ENCODE measurements around the gene TSPAN14.
A peak's percentile ranks its signal among the peaks of the same experiment; 100 is the strongest.

TSPAN14 gene

DNA sequence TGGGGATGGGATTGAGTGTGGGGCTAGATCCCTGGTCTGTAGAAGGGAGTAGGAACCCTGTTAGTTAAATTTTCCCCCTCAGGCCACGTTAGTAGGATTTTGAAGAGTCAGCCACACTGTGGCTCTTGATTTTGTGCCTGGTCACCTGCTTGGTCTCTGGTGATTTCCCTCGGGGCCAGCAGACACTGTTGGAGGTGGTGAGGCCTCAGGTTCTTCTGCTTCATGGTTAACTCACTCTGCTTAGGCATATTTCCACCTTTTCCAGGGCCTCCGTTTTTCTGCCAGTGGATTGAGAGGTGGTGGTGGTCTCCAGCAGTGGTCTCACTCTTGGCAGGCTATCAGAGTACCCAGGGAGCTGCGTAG lies 4.1 kb downstream of the TSPAN14 start:
- no peak for TF ChIP-seq CTCF (IDR thresholded peaks at IDR 0.05; ENCODE audit: borderline replicate concordance, control extremely low read depth, extremely low read depth, insufficient read depth, missing control alignments)
- no peak for DNase-seq (ENCODE audit: low spot score)
- in situ Hi-C loops (cut with MboI; ENCODE audit: low sequenced_read_pairs, unreplicated experiment), result loop anchor here (10.0 kb wide), 1 partner anchor 137 kb away; no protein-coding TSS in a partner anchor

- TF ChIP-seq CTCF (IDR thresholded peaks at IDR 0.05; ENCODE audit: borderline replicate concordance, control extremely low read depth, extremely low read depth, insufficient read depth, missing control alignments), result no peak
- DNase-seq (ENCODE audit: low spot score), result no peak
- in situ Hi-C loops (cut with MboI; ENCODE audit: low sequenced_read_pairs, unreplicated experiment), result loop anchor here (10.0 kb wide), 1 partner anchor 136 kb away; no protein-coding TSS in a partner anchor
These were observed 4.5 kb downstream of the TSPAN14 start for GRCh38 chr10:80458638-80459037.

- in situ Hi-C loops (cut with MboI; ENCODE audit: low sequenced_read_pairs, unreplicated experiment), result loop anchor here (10.0 kb wide), 1 partner anchor 136 kb away; no protein-coding TSS in a partner anchor
- peak; percentile 64 for DNase-seq (ENCODE audit: low spot score)
- peak; percentile 21 for TF ChIP-seq CTCF (IDR thresholded peaks at IDR 0.05; ENCODE audit: borderline replicate concordance, control extremely low read depth, extremely low read depth, insufficient read depth, missing control alignments)
These were observed 5.1 kb downstream of the TSPAN14 start for GRCh38 chr10:80459047-80459865.

- no peak for TF ChIP-seq CTCF (IDR thresholded peaks at IDR 0.05; ENCODE audit: borderline replicate concordance, control extremely low read depth, extremely low read depth, insufficient read depth, missing control alignments)
- no peak for DNase-seq (ENCODE audit: low spot score)
- in situ Hi-C loops (cut with MboI; ENCODE audit: low sequenced_read_pairs, unreplicated experiment), result no loop called here
These were observed 6.5 kb downstream of the TSPAN14 start for GRCh38 chr10:80460399-80461207.

DNA sequence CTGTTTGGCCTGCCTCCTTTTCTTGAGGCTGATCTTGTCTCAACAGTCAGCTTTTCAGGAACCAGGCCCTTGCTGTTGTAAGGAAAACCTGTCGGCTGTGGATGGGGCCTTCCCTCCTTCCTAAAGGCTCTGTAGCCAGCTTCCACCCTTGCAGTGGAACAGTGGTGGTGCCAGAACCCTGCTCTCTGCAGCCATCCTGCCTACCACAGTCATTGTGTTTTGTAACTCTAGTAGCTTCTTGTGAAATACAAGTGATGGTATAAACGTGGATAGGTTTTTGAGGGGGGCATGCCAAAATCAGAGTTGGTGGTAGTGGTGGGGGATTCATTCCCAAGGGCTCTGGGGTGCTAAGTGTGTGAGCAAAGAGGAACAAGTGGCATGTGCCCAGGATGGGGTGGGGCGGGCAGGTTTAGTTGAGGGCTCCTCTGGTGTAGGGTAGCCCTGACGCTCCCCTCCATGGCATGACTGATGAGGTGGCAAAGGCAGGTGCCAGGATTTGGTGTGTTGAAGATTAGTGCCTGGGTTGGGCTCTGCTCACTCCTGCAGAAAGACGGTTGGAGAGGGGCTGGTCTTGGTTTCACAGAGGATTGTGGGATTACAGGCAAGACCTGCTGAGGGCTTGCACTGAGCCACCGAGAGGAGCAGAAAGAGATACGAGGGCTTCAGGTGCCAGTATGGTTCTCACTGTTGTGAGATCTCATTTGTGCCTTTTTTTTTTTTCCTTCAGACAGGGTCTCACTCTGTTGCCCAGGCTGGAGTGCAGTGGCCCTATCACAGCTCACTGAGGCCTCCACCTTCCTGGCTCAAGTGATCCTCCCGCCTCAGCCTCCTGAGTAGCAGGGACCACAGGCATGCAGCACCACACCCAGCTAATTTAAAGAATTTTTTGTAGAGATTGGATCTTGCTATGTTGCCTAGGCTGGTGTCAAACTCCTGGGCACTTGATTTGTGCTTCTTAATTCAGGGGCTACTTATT lies 7.4 kb downstream of the TSPAN14 start:
- TF ChIP-seq CTCF (IDR thresholded peaks at IDR 0.05; ENCODE audit: borderline replicate concordance, control extremely low read depth, extremely low read depth, insufficient read depth, missing control alignments), result no peak
- in situ Hi-C loops (cut with MboI; ENCODE audit: low sequenced_read_pairs, unreplicated experiment), result no loop called here
- no peak for DNase-seq (ENCODE audit: low spot score)

Data from GM13976 (cell line).